OCI-LY3 (cell line): ENCODE measurements around the gene PNPLA3.

Experiments used
- H2AFZ ChIP-seq: fragments of 200-600, 300-600 bp; shearing (Covaris generic); 2 replicates; pipeline ENCODE4 v1.6.0; 2014; ENCODE audit warnings: antibody characterized with exemption, low read depth, low read length
- H3K27ac ChIP-seq: fragments of 200-600, 300-600 bp; sonication (generic); 2 replicates; pipeline ENCODE4 v1.5.1; 2014; ENCODE audit warnings: mild to moderate bottlenecking, low read length, moderate library complexity, mixed read lengths
- H3K27me3 ChIP-seq: fragments of 200-600, 300-600 bp; sonication (generic); 2 replicates; pipeline ENCODE4 v1.6.1; 2014; ENCODE audit warnings: low read depth, low read length, mixed read lengths
- H3K36me3 ChIP-seq: fragments of 200-600, 300-600 bp; sonication (generic); replicated peaks from 2 replicates; pipeline ENCODE3; 2014; ENCODE audit warnings: low read depth, low read length, mixed read lengths
- H3K4me1 ChIP-seq: fragments of 300-600, 200-600 bp; sonication (generic); 2 replicates; pipeline ENCODE4 v1.6.1; 2014; ENCODE audit warnings: low read length, mixed read lengths
- H3K4me2 ChIP-seq: fragments of 200-600, 300-600 bp; sonication (generic); 2 replicates; pipeline ENCODE4 v1.6.1; 2014; ENCODE audit warnings: low read length, mixed read lengths
- H3K4me3 ChIP-seq: fragments of 300-600, 200-600 bp; sonication (generic); 2 replicates; pipeline ENCODE4 v1.5.1; 2014; ENCODE audit warnings: antibody characterized with exemption, mild to moderate bottlenecking, low read length, moderate library complexity
- H3K79me2 ChIP-seq: fragments of 300-600, 200-600 bp; shearing (Covaris generic); 2 replicates; pipeline ENCODE4 v1.6.1; 2014; ENCODE audit warnings: mild to moderate bottlenecking, low read length, mixed read lengths
- H3K9ac ChIP-seq: fragments of 300-600, 200-600 bp; shearing (Covaris generic); 2 replicates; pipeline ENCODE4 v1.6.0; 2014; ENCODE audit warnings: mild to moderate bottlenecking, low read length, moderate library complexity
- H3K9me3 ChIP-seq: fragments of 200-600, 300-600 bp; shearing (Covaris generic); 2 replicates; pipeline ENCODE4 v1.6.1; 2014; ENCODE audit warnings: low read length, mixed read lengths; ENCODE audit not compliant: insufficient read depth
- H4K20me1 ChIP-seq: fragments of 200-600, 300-600 bp; sonication (generic); 2 replicates; pipeline ENCODE4 v1.6.1; 2016; ENCODE audit warnings: low read length, mixed read lengths; ENCODE audit not compliant: insufficient read depth
- CTCF ChIP-seq: fragments of 200-600, 300-600 bp; sonication (generic); IDR thresholded peaks from 2 replicates; pipeline ENCODE4 v1.5.1; 2014; ENCODE audit warnings: antibody characterized with exemption, low read length, low read depth
- EZH2phosphoT487 ChIP-seq: fragments of 200-600 bp; shearing (Covaris generic); IDR thresholded peaks from 2 replicates; pipeline ENCODE4 v1.6.1; 2018; ENCODE audit warnings: antibody characterized with exemption, mixed run types, low read depth

PNPLA3 gene

GRCh38 chr22:43990044-43990443 lies 66.4 kb downstream of the PNPLA3 start:
- Histone ChIP-seq H3K9me3 (no peaks in the 10 kb centered on the region), H3K27me3 (no peaks in the 10 kb centered on the region), H3K4me1 (peaks cover 4% of the 10 kb centered on the region; the same call in 1 of the 2 replicates), H3K27ac (no peak overlapping the region), H3K4me3 (no peak overlapping the region), H3K9ac (no peak overlapping the region), H2AFZ (no peak overlapping the region), H3K36me3 (peaks cover 50% of the 10 kb centered on the region), H4K20me1 (no peaks in the 10 kb centered on the region), H3K4me2 (no peak overlapping the region), H3K79me2 (no peaks in the 10 kb centered on the region)
- no peak for TF ChIP-seq EZH2phosphoT487
- TF ChIP-seq CTCF, result no peak

GRCh38 chr22:43991316-43992020 lies 67.9 kb downstream of the PNPLA3 start:
- H3K79me2 ChIP-seq, result no peaks in the 10 kb centered on the region
- no peaks in the 10 kb centered on the region for H3K27me3 ChIP-seq
- H3K9me3 ChIP-seq, result no peaks in the 10 kb centered on the region
- H3K27ac ChIP-seq, result no peak overlapping the region
- H3K4me2 ChIP-seq, result no peak overlapping the region
- H4K20me1 ChIP-seq, result no peaks in the 10 kb centered on the region
- peaks cover 4% of the 10 kb centered on the region; the same call in 1 of the 2 replicates for H3K4me1 ChIP-seq
- peaks cover 51% of the 10 kb centered on the region for H3K36me3 ChIP-seq
- H2AFZ ChIP-seq, result no peak overlapping the region
- TF ChIP-seq CTCF (no peak), EZH2phosphoT487 (no peak)
- no peak overlapping the region for H3K9ac ChIP-seq
- no peak overlapping the region for H3K4me3 ChIP-seq

GRCh38 chr22:43992331-43992821 lies 68.8 kb downstream of the PNPLA3 start:
- no peak overlapping the region for H3K9ac ChIP-seq
- no peak overlapping the region for H3K4me3 ChIP-seq
- no peaks in the 10 kb centered on the region for H3K27me3 ChIP-seq
- no peaks in the 10 kb centered on the region for H3K79me2 ChIP-seq
- H3K9me3 ChIP-seq, result no peaks in the 10 kb centered on the region
- no peak overlapping the region for H2AFZ ChIP-seq
- no peak for TF ChIP-seq CTCF
- no peak for TF ChIP-seq EZH2phosphoT487
- H3K27ac ChIP-seq, result no peak overlapping the region
- H3K36me3 ChIP-seq, result peaks cover 60% of the 10 kb centered on the region
- H3K4me1 ChIP-seq, result peaks cover 4% of the 10 kb centered on the region; the same call in 1 of the 2 replicates
- H4K20me1 ChIP-seq, result no peaks in the 10 kb centered on the region
- H3K4me2 ChIP-seq, result no peak overlapping the region

GRCh38 chr22:43993072-43993760 lies 69.6 kb downstream of the PNPLA3 start:
- no peak overlapping the region for H3K4me3 ChIP-seq
- peaks cover 65% of the 10 kb centered on the region for H3K36me3 ChIP-seq
- H2AFZ ChIP-seq, result no peak overlapping the region
- H4K20me1 ChIP-seq, result no peaks in the 10 kb centered on the region
- no peaks in the 10 kb centered on the region for H3K27me3 ChIP-seq
- no peaks in the 10 kb centered on the region for H3K9me3 ChIP-seq
- H3K27ac ChIP-seq, result no peak overlapping the region
- no peak overlapping the region for H3K4me2 ChIP-seq
- no peak overlapping the region for H3K9ac ChIP-seq
- peaks cover 4% of the 10 kb centered on the region; the same call in 1 of the 2 replicates for H3K4me1 ChIP-seq
- no peaks in the 10 kb centered on the region for H3K79me2 ChIP-seq
- TF ChIP-seq EZH2phosphoT487 (no peak), CTCF (peak; percentile 99)
